ENCODE measurements around the gene NEGR1. TPM values are rescaled to one million over a fixed set of nuclear protein-coding genes. Genes with fewer than 3 reads are reported as not detected.

NEGR1 gene
- total RNA-seq, 1 donor from 2014 or later, result 18.1 TPM

- H3K36me3 ChIP-seq, result no peaks in the 10 kb centered on the region
- intact Hi-C loops (cut with DNase I), result no loop called here
- no peaks in the 10 kb centered on the region for H3K9me3 ChIP-seq
- no peaks in the 10 kb centered on the region for H3K4me1 ChIP-seq
- ATAC-seq (no peak), DNase-seq (no peak)
- H3K27ac ChIP-seq, result no peak overlapping the region
- H3K27me3 ChIP-seq (ENCODE audit: low read depth), result no peaks in the 10 kb centered on the region
- TF ChIP-seq CTCF (IDR thresholded peaks at IDR 0.05), result no peak
- H3K4me3 ChIP-seq, result no peak overlapping the region
Measured at GRCh38 chr1:71762514-71763255, 519.7 kb downstream of the NEGR1 start.

- no peaks in the 10 kb centered on the region for H3K36me3 ChIP-seq
- no peaks in the 10 kb centered on the region for H3K27me3 ChIP-seq (ENCODE audit: low read depth)
- DNase-seq (no peak), ATAC-seq (no peak)
- no peak for TF ChIP-seq CTCF (IDR thresholded peaks at IDR 0.05)
- H3K27ac ChIP-seq, result no peak overlapping the region
- H3K4me3 ChIP-seq, result no peak overlapping the region
- no peaks in the 10 kb centered on the region for H3K4me1 ChIP-seq
- no peaks in the 10 kb centered on the region for H3K9me3 ChIP-seq
- intact Hi-C loops (cut with DNase I), result no loop called here
Measured at GRCh38 chr1:71755441-71755840, 526.9 kb downstream of the NEGR1 start.

- Histone ChIP-seq H3K27me3 (ENCODE audit: low read depth) (no peaks in the 10 kb centered on the region), H3K9me3 (no peaks in the 10 kb centered on the region), H3K27ac (no peak overlapping the region), H3K4me3 (no peak overlapping the region), H3K4me1 (no peaks in the 10 kb centered on the region), H3K36me3 (no peaks in the 10 kb centered on the region)
- no peak for ATAC-seq
- no peak for TF ChIP-seq CTCF (IDR thresholded peaks at IDR 0.05)
- DNase-seq, result no peak
- intact Hi-C loops (cut with DNase I), result no loop called here
Measured at GRCh38 chr1:71753746-71754145, 528.6 kb downstream of the NEGR1 start.

GRCh38 chr1:71745326-71745725 is 537.0 kb downstream of the NEGR1 start:
- ATAC-seq (no peak), DNase-seq (no peak)
- H3K4me1 ChIP-seq, result no peaks in the 10 kb centered on the region
- no peaks in the 10 kb centered on the region for H3K9me3 ChIP-seq
- no peak for TF ChIP-seq CTCF (IDR thresholded peaks at IDR 0.05)
- no peak overlapping the region for H3K4me3 ChIP-seq
- H3K36me3 ChIP-seq, result no peaks in the 10 kb centered on the region
- no peaks in the 10 kb centered on the region for H3K27me3 ChIP-seq (ENCODE audit: low read depth)
- intact Hi-C loops (cut with DNase I), result no loop called here
- no peak overlapping the region for H3K27ac ChIP-seq

GRCh38 chr1:71743862-71744261 is 538.5 kb downstream of the NEGR1 start:
- Histone ChIP-seq H3K9me3 (no peaks in the 10 kb centered on the region), H3K27me3 (ENCODE audit: low read depth) (no peaks in the 10 kb centered on the region)

More at GRCh38 chr1:71743862-71744261, 538.5 kb downstream of the NEGR1 start:
- Histone ChIP-seq H3K4me3 (no peak overlapping the region), H3K27ac (no peak overlapping the region), H3K36me3 (no peaks in the 10 kb centered on the region), H3K4me1 (no peaks in the 10 kb centered on the region)
- no peak for TF ChIP-seq CTCF (IDR thresholded peaks at IDR 0.05)
- ATAC-seq (no peak), DNase-seq (no peak)
- intact Hi-C loops (cut with DNase I), result no loop called here
